GM21447 (cell line): ENCODE results near the gene STK26.
"Not testable (repeated sequence)": the region's sequence is repeated elsewhere in the genome, so short reads cannot be mapped to it uniquely, and the experiment has no call there.

Experiments used
- ATAC-seq: cut with Tn5 transposase; IDR thresholded peaks from one replicate; pipeline ENCODE4 v1.9.1; 2021; ENCODE audit not compliant: unreplicated experiment

The STK26 gene

GRCh38 chrX:132022967-132023895, at the start of gene STK26:
STK26 (plus strand) TSS chrX:132023302; CDS start chrX:132023618, 316 bp downstream.
- ATAC-seq = peak; percentile 68

DNA sequence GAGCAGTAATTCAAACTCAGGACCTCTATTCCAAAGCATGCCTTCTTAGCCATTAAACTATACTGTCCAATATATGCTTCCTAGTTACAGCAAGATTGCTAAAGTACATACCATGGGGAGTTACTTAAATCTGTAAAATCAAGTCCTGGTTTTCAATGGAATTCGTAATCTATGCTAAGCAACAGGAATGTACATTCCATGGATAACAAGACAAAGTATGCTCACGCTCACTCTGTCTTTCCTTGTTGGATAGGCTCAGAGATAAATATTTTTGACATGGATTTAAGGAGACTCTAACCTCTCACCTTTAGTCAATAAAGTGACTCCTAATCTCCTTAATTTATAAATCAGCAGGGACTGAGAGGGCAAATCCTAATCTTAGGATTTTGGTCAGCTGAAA, 47.3 kb upstream of the STK26 start:
- ATAC-seq = no peak

DNA sequence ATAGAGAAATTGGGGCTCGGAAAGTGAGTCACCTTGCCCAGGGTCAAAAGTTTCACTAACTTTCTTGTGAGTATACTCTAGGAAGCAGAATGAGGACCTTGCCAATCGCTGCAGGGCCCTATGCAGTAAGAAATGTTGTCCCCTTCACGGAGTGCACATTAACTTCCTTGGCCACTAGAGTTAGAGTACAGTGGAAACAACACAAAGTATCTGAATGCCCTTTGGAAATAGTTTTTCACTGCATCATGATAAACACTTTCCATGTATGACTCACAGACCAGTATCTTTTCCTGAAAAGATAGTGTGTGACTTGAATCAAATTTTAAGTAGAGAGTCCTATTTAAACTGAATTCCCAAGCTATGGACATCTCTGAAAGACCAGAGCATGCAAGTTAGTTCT, 45.5 kb upstream of the STK26 start:
- no peak for ATAC-seq

GRCh38 chrX:131979116-131979515, 44.0 kb upstream of the STK26 start:
- no peak for ATAC-seq

DNA sequence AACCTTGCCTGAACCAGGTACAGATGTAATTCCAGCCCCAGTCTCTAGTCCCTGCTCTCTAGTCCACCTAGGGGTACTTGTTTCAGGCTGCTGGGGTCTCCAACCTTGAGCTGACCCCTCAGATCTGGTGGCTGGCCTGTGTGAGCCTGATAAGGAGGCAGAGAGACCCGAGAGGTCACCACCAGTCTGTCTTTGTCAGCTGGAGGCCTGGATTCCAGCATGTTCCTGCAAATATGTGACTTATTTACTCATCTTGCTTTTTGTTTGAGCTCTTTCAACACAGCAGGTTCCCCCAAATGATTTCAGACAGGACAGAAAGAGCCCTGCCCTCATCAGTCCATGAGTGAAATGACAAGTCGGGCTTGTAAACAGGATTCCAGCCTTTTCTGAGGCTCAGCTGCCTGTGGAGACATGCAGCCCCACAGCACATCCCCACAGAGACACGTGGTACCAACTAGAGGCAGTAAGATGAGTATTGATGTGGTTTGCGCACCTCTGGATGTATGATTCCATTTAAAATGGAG, 37.5 kb upstream of the STK26 start:
- no peak for ATAC-seq

GRCh38 chrX:131987252-131987651, 35.9 kb upstream of the STK26 start:
- ATAC-seq = peak; percentile 98

- ATAC-seq = no peak
Measured at GRCh38 chrX:131988236-131988635, 34.9 kb upstream of the STK26 start.

DNA sequence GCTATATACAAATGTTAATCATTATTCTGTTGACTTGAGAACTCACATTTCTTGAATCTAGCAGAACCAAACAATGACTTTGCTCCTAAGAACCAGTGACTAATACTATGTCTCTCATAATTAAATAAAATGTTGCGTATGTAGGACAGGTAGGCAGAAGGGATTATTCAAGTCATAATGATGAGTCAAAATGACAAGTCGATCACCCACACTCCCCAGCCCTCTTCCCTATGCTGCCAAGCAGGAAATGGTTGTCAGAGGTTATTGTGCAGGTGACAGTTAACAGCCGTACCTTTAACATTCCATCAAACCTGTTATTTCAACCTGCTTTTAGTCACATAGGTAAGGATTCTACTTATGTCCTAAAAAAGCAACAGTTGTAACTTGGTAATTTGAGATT, 22.0 kb upstream of the STK26 start:
- ATAC-seq = no peak

GRCh38 chrX:132004728-132005127, 18.4 kb upstream of the STK26 start:
- ATAC-seq = no peak

- no peak for ATAC-seq
Measured at GRCh38 chrX:132009350-132009749, 13.8 kb upstream of the STK26 start.

DNA sequence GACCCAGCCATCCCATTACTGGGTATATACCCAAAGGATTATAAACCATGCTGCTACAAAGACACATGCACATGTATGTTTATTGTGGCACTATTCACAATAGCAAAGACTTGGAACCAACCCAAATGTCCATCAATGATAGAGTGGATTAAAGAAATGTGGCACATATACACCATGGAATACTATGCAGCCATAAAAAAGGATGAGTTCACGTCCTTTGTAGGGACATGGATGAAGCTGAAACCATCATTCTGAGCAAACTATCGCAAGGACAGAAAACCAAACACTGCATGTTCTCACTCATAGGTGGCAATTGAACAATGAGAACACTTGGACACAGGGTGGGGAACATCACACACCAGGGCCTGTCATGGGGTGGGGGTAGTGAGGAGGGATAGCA, 12.9 kb upstream of the STK26 start:
- not testable (repeated sequence) for ATAC-seq

GRCh38 chrX:132015875-132016274, 7.2 kb upstream of the STK26 start:
- ATAC-seq = no peak

- ATAC-seq = no peak
Measured at GRCh38 chrX:132016628-132017430, 6.3 kb upstream of the STK26 start.

DNA sequence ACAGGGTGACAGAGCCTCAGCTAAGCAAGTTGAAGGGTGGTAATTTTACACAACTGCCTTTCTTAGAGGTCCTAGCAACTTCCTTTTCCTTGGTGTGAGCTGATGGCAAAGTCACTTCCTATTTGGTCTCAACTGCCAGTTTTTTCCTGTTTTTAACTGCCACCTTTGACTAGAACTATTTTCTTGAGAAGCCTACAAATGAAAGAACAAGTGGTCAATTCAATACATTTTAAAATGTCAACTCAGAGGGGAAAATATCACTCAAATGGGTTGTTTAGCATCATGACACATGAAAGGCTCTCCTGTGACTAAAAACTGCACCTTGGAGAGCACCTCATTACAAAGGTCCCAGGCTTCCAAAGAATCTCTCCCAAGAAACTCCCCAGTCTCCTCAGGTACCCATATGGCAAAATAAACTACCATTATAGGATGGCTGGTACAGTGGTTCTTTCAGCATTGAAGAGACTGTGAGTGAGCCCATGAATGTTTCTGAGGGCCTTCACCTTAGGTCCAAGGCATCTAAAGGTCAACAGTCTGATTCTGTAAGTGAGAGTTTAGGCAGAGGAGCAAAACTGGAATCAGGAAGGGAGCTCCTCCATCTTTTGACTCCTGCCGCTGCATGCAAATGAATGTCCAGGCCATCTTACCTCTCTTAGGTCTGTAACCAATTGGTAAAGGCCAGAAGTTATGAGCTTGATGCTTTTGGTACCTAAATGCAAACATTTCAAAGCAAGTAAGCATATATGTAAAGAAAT, 5.5 kb upstream of the STK26 start:
- no peak for ATAC-seq

DNA sequence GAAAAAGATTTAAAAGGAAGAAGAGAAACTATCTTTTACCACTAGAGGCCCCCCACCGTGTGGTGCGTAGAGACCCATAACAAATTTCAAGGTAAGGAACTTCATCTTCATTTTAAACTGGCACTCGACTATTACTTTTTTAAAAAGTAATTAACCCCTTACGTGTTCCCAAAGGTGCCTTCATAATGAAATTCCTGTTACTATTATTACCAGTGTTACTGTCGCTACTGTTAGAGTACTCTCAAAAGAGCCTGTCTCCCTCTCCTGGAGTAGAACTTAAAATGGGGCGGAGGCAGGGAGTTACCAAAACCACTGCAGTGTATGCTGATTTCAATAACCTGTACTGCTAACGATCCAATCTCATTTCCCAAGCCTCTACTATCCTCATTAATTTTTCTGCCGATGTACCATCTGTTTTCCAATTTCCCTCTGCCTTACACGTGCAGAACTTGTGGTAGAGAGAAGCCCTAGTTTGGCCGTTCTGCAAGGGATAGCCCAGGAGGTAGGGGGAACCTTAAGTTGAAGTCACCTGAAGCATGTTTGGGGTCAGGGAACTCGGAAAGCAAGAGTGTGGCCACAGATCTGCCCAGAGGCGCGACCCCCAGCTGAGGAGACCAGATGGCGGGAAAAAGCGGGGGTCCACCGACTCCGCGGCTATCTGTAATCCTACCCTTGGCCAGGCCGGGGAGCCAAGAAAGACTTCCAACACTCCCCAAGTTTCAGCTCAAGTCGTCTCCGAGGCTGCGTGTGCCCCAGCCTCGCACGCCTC, 720 bp upstream of the STK26 start:
- peak; percentile 26 for ATAC-seq

DNA sequence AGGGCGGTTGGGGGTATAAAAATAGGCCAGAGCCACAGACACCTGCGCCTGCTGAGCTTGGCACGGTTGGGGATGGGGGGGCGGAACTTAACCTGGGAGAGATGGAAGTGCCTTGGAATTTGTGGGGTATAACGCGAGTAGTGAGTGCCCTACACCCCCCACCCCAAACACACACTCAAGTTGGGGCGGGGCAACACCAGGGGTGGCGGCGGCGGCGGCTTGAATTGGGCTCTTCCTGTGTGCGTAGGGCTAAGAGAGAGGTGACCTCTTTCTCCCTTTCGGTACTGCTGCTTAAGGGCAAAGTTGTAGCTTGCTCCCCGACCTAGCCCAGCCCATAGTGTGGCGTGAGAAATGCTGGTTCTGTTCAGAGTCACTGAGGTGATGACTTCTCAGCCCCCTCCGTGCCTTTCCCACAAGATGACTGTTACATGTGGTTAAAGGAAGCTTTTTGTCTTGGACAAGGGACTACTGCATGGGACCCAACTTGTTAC, 839 bp downstream of the STK26 start:
- peak; percentile 52 for ATAC-seq

GRCh38 chrX:132025041-132025440, 1.9 kb downstream of the STK26 start:
- ATAC-seq = no peak

- no peak for ATAC-seq
Measured at GRCh38 chrX:132030264-132030663, 7.2 kb downstream of the STK26 start.

DNA sequence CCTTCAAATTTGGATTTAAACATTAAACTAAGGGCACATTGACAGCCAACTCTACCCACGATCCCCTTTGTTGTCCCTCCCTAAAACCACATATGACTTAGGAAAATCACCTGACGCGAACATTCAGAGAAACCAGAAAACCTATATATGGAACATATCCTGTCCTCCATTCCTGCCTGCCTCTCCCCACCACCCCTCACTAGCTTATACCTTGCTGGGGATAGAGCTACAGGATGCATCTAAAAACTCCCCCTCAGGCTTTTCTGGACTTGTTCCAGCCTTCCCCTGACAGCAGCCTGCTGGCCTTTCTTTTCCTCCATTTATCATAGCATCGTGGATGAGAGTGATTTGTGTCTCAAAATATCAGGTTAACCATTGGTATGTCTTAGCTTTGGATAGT, 8.8 kb downstream of the STK26 start:
- ATAC-seq = no peak

- no peak for ATAC-seq
Measured at GRCh38 chrX:132033166-132033565, 10.1 kb downstream of the STK26 start.
